HG02763 (cell line): Measurements from ENCODE around the gene GLA.
A peak's percentile ranks its signal among the peaks of the same experiment; 100 is the strongest.

Source experiments
- ATAC-seq: cut with Tn5 transposase; IDR thresholded peaks from one replicate; pipeline ENCODE4 v1.9.1; 2021; ENCODE audit warnings: mild to moderate bottlenecking, moderate library complexity; ENCODE audit not compliant: unreplicated experiment

Gene GLA

GRCh38 chrX:101398694-101399093 is 9.0 kb downstream of the GLA start:
- ATAC-seq: no peak

GRCh38 chrX:101397779-101398178 is 9.9 kb downstream of the GLA start:
- no peak for ATAC-seq

- ATAC-seq: no peak
These were observed 11.9 kb downstream of the GLA start for GRCh38 chrX:101395789-101396188.

- no peak for ATAC-seq
These were observed 13.4 kb downstream of the GLA start for GRCh38 chrX:101394372-101394771.

GRCh38 chrX:101393530-101394305 is 14.0 kb downstream of the GLA start:
- no peak for ATAC-seq

GRCh38 chrX:101391831-101392230 is 15.9 kb downstream of the GLA start:
- no peak for ATAC-seq

- ATAC-seq: peak; percentile 80
These were observed 16.8 kb downstream of the GLA start, which contains the start of gene RPL36A for GRCh38 chrX:101390664-101391525. TSS of gene RPL36A (plus strand) at chrX:101391011. CDS start at chrX:101391044, 33 bp downstream.

- ATAC-seq: no peak
These were observed 19.1 kb downstream of the GLA start for GRCh38 chrX:101388604-101389003.

GRCh38 chrX:101386542-101386885 is 21.2 kb downstream of the GLA start:
- ATAC-seq: no peak

- ATAC-seq: peak; percentile 70
These were observed 21.8 kb downstream of the GLA start, which contains the start of gene BTK for GRCh38 chrX:101385795-101386541. TSS of gene BTK (minus strand) at chrX:101386191. CDS start at chrX:101375284, 10,907 bp downstream.

GRCh38 chrX:101385026-101385684 is 22.6 kb downstream of the GLA start:
- ATAC-seq: no peak

GRCh38 chrX:101383679-101384205 is 24.0 kb downstream of the GLA start:
- peak; percentile 65 for ATAC-seq

GRCh38 chrX:101377547-101377946 is 30.2 kb downstream of the GLA start:
- no peak for ATAC-seq

GRCh38 chrX:101370888-101371504 is 36.7 kb downstream of the GLA start:
- peak; percentile 63 for ATAC-seq

GRCh38 chrX:101369687-101370086 is 38.0 kb downstream of the GLA start:
- no peak for ATAC-seq

- ATAC-seq: no peak
These were observed 38.9 kb downstream of the GLA start for GRCh38 chrX:101368800-101369199.

GRCh38 chrX:101365301-101365795 is 42.4 kb downstream of the GLA start:
- no peak for ATAC-seq

- no peak for ATAC-seq
These were observed 45.0 kb downstream of the GLA start for GRCh38 chrX:101362757-101363156.

GRCh38 chrX:101362116-101362515 is 45.6 kb downstream of the GLA start:
- ATAC-seq: no peak

- ATAC-seq: no peak
These were observed 47.3 kb downstream of the GLA start for GRCh38 chrX:101360390-101360789.
